ENCODE data around the gene RFESD.

DNA sequence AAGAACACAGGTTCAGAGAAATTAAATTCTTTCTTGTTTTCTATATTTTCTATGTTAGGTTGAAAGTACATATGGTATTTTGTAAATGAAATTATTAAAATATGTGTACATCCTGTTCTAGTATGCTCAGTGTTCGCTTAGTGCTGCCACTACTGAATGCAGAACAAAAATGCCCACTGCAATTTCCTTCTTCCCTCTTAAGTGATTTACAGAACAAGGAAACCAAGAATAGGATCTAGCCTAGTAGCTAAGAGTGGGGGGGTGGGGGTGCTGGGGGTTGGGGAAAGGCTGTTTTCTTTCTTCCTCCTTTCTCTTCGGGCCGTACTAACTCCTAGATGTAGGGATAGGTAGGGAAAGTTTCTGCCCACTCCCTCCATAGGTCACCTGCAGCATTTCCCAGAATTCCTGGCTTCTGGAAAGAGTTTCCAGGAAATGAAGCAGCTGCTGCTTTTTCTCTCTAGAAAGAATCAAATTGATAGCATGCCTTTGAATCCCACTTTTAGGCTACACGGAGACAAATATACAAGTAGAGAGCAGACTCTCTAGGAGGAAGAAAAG, 20.6 kb downstream of the RFESD start:
- TF ChIP-seq, protein P1, sequence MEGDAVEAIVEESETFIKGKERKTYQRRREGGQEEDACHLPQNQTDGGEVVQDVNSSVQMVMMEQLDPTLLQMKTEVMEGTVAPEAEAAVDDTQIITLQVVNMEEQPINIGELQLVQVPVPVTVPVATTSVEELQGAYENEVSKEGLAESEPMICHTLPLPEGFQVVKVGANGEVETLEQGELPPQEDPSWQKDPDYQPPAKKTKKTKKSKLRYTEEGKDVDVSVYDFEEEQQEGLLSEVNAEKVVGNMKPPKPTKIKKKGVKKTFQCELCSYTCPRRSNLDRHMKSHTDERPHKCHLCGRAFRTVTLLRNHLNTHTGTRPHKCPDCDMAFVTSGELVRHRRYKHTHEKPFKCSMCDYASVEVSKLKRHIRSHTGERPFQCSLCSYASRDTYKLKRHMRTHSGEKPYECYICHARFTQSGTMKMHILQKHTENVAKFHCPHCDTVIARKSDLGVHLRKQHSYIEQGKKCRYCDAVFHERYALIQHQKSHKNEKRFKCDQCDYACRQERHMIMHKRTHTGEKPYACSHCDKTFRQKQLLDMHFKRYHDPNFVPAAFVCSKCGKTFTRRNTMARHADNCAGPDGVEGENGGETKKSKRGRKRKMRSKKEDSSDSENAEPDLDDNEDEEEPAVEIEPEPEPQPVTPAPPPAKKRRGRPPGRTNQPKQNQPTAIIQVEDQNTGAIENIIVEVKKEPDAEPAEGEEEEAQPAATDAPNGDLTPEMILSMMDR (conservative IDR thresholded peaks at IDR 0.05; ENCODE audit: low read depth, low read length): no peak
- no peak for TF ChIP-seq POLR2A (IDR thresholded peaks at IDR 0.05; ENCODE audit: low read depth, low read length)
- TF ChIP-seq, protein P2, sequence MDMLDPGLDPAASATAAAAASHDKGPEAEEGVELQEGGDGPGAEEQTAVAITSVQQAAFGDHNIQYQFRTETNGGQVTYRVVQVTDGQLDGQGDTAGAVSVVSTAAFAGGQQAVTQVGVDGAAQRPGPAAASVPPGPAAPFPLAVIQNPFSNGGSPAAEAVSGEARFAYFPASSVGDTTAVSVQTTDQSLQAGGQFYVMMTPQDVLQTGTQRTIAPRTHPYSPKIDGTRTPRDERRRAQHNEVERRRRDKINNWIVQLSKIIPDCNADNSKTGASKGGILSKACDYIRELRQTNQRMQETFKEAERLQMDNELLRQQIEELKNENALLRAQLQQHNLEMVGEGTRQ (IDR thresholded peaks at IDR 0.05; ENCODE audit: low read depth, low read length): no peak
- TF ChIP-seq MAZ (IDR thresholded peaks at IDR 0.05; ENCODE audit: borderline replicate concordance, low read depth, low read length): no peak
- no peak for TF ChIP-seq SMC3 (IDR thresholded peaks at IDR 0.05; ENCODE audit: low read depth, low read length)
- TF ChIP-seq NFE2L2 (IDR thresholded peaks at IDR 0.05; ENCODE audit: low read depth, low read length): no peak
- TF ChIP-seq, protein P3, sequence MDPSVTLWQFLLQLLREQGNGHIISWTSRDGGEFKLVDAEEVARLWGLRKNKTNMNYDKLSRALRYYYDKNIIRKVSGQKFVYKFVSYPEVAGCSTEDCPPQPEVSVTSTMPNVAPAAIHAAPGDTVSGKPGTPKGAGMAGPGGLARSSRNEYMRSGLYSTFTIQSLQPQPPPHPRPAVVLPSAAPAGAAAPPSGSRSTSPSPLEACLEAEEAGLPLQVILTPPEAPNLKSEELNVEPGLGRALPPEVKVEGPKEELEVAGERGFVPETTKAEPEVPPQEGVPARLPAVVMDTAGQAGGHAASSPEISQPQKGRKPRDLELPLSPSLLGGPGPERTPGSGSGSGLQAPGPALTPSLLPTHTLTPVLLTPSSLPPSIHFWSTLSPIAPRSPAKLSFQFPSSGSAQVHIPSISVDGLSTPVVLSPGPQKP (IDR thresholded peaks at IDR 0.05; ENCODE audit: borderline replicate concordance, low read depth, low read length): no peak
- TF ChIP-seq CEBPB (IDR thresholded peaks at IDR 0.05; ENCODE audit: low read depth, low read length): no peak
- TF ChIP-seq MAFK (IDR thresholded peaks at IDR 0.05; ENCODE audit: low read depth, low read length): no peak

All from IMR-90 (cell line).